HUES64 (cell line): ENCODE measurements around the gene BRPF1.

Experiments used
- H3K27ac ChIP-seq: 2 replicates; pipeline ENCODE4 v1.7.0; 2013; ENCODE audit warnings: low read depth, low read length, inconsistent platforms
- H3K27me3 ChIP-seq: 2 replicates; pipeline ENCODE4 v1.6.1; 2013; ENCODE audit warnings: mild to moderate bottlenecking, low read length; ENCODE audit not compliant: insufficient read depth
- H3K36me3 ChIP-seq: 2 replicates; pipeline ENCODE4 v1.6.1; 2013; ENCODE audit warnings: mild to moderate bottlenecking, low read length; ENCODE audit not compliant: insufficient read depth
- H3K4me1 ChIP-seq: 2 replicates; pipeline ENCODE4 v1.6.1; 2013; ENCODE audit warnings: mild to moderate bottlenecking, low read length, moderate library complexity; ENCODE audit not compliant: insufficient read depth
- H3K4me3 ChIP-seq: 2 replicates; pipeline ENCODE4 v1.5.1; 2013; ENCODE audit warnings: mild to moderate bottlenecking, low read length, moderate library complexity
- H3K9ac ChIP-seq: 2 replicates; pipeline ENCODE4 v1.6.1; 2013; ENCODE audit warnings: mild to moderate bottlenecking, low read depth, low read length
- H3K9me3 ChIP-seq: 2 replicates; pipeline ENCODE4 v1.6.1; 2013; ENCODE audit warnings: low read depth, low read length; ENCODE audit not compliant: insufficient read depth
- WGBS: fragments of 150-250, 120-280 bp; methylation state at CpG from one replicate; pipeline ENCODE4 v1.1.7; 2013; ENCODE audit warnings: missing lambda C conversion rate; 5-methylcytosine and 5-hydroxymethylcytosine counted together

Gene BRPF1

DNA sequence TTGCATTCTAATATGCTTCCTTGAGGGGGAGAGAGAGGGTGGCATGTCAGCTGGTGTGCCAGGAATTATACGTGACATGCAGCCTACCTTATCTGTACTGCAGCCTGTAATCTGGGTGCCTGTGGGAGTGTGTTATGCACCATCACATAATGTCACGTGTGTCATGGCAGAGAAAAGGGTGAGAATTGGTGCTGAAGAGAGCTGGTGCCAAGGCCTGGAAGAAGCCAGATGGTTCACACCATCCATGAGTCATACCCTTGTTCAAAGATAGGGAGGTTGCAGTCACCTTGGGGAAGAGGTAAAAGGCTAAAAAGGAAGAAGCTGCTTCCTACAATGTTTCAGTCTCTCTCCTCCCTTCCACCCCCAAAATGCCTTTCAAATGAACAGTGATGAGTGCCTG is 5.3 kb downstream of the BRPF1 start:
- Histone ChIP-seq H3K4me1 (peaks cover 5% of the 10 kb centered on the region; the same call in 1 of the 2 replicates), H3K36me3 (peaks cover 77% of the 10 kb centered on the region), H3K4me3 (no peak overlapping the region), H3K27ac (no peak overlapping the region), H3K27me3 (no peaks in the 10 kb centered on the region), H3K9ac (no peak overlapping the region), H3K9me3 (no peaks in the 10 kb centered on the region)
- 97% methylated on average over 2 of the region's 2 CpGs for WGBS

DNA sequence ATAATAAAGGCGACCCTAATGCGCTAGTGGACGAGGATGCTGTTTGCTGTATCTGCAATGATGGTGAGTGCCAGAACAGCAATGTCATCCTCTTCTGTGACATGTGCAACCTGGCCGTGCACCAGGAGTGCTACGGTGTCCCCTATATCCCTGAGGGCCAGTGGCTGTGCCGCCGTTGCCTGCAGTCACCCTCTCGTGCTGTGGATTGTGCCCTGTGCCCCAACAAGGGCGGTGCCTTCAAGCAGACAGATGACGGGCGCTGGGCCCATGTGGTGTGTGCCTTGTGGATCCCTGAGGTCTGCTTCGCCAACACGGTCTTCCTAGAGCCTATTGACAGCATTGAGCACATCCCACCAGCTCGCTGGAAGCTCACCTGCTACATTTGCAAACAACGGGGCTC is 7.6 kb downstream of the BRPF1 start:
- 95% methylated on average over 15 of the region's 15 CpGs for whole genome bisulfite sequencing
- Histone ChIP-seq H3K27ac (no peak overlapping the region), H3K4me3 (no peak overlapping the region), H3K36me3 (peaks cover 98% of the 10 kb centered on the region), H3K9me3 (no peaks in the 10 kb centered on the region), H3K27me3 (no peaks in the 10 kb centered on the region), H3K4me1 (no peaks in the 10 kb centered on the region), H3K9ac (no peak overlapping the region)

DNA sequence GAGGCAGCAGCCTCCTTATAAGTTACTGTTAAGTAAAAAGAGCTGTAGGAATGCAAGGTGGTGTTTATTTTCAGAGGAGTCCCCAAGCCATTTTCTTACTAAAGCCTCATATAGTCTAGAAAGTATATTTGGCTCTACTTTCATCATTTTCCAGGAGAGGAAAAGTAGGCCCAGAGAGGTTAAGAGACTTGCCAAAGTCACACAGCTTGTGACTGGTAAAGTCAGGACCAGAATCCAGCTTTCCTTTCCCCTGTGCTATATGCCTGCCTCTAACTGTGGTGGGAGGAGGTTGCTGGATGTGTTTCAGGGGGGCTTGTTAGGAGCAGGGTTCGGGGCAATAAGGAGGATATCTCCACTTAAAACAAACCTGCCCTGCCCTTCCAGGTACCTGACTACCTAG is 11.0 kb downstream of the BRPF1 start:
- Histone ChIP-seq H3K27me3 (no peaks in the 10 kb centered on the region), H3K27ac (no peak overlapping the region), H3K9me3 (no peaks in the 10 kb centered on the region), H3K4me1 (no peaks in the 10 kb centered on the region), H3K4me3 (no peak overlapping the region), H3K9ac (no peak overlapping the region), H3K36me3 (peaks cover 100% of the 10 kb centered on the region)
- WGBS, result no CpG with 5 or more reads among the region's 1 CpG

- H3K27ac ChIP-seq, result no peak overlapping the region
- no peak overlapping the region for H3K9ac ChIP-seq
- H3K4me1 ChIP-seq, result no peaks in the 10 kb centered on the region
- no peaks in the 10 kb centered on the region for H3K9me3 ChIP-seq
- peaks cover 100% of the 10 kb centered on the region for H3K36me3 ChIP-seq
- H3K27me3 ChIP-seq, result no peaks in the 10 kb centered on the region
- 97% methylated on average over 18 of the region's 18 CpGs for WGBS
- no peak overlapping the region for H3K4me3 ChIP-seq
Measured at GRCh38 chr3:9743548-9743947, 12.0 kb downstream of the BRPF1 start.

- no peak overlapping the region for H3K9ac ChIP-seq
- H3K9me3 ChIP-seq, result no peaks in the 10 kb centered on the region
- peaks cover 95% of the 10 kb centered on the region for H3K36me3 ChIP-seq
- H3K4me3 ChIP-seq, result no peak overlapping the region
- 96% methylated on average over 13 of the region's 13 CpGs for WGBS
- no peaks in the 10 kb centered on the region for H3K27me3 ChIP-seq
- no peaks in the 10 kb centered on the region for H3K4me1 ChIP-seq
- no peak overlapping the region for H3K27ac ChIP-seq
Measured at GRCh38 chr3:9744162-9744561, 12.6 kb downstream of the BRPF1 start.

GRCh38 chr3:9745521-9745920 is 14.0 kb downstream of the BRPF1 start:
- Histone ChIP-seq H3K36me3 (peaks cover 82% of the 10 kb centered on the region), H3K9ac (no peak overlapping the region), H3K27ac (no peak overlapping the region), H3K4me3 (no peak overlapping the region), H3K27me3 (no peaks in the 10 kb centered on the region), H3K9me3 (no peaks in the 10 kb centered on the region), H3K4me1 (no peaks in the 10 kb centered on the region)
- 95% methylated on average over 12 of the region's 12 CpGs for WGBS

DNA sequence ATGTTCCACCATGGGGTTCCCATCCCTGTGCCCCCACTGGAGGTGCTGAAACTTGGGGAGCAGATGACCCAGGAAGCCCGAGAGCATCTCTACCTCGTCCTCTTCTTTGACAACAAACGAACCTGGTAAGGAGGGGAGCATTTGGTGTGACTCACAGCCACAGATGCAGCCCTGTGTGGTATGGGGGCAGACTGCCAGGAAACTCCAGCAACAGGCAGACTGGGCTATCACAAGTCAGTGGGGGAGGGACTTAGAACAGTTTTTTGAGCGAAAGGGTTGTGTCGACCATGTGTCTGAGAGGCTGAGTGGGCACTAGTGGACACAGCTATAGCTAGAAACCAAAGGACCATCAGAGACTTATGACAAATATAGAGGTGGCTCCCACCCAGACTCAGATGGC is 14.8 kb downstream of the BRPF1 start:
- Histone ChIP-seq H3K4me1 (no peaks in the 10 kb centered on the region), H3K36me3 (peaks cover 79% of the 10 kb centered on the region), H3K4me3 (no peak overlapping the region), H3K9me3 (no peaks in the 10 kb centered on the region), H3K27ac (no peak overlapping the region), H3K9ac (no peak overlapping the region), H3K27me3 (no peaks in the 10 kb centered on the region)
- WGBS, result 94% methylated on average over 5 of the region's 5 CpGs

DNA sequence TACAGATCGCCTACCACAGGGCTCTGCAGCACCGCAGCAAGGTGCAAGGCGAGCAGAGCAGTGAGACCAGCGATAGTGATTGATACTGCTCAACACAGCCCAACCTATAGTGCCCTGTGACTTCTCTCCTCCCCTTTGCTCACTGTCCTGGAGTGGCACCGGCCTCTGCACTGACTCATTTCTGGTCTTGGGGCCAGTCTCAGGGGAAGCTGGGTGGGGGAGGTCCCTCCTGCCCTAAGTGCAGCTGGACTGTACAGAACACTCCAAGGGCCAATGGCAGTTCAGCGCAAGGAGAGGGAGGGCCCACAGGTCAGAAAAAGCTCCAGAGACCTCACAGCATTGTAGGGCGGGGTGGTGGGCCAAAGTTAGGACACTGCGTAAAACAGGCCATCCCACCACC is 15.7 kb downstream of the BRPF1 start:
- Histone ChIP-seq H3K36me3 (peaks cover 79% of the 10 kb centered on the region), H3K27ac (no peak overlapping the region), H3K4me1 (no peaks in the 10 kb centered on the region), H3K4me3 (no peak overlapping the region), H3K9ac (no peak overlapping the region), H3K27me3 (no peaks in the 10 kb centered on the region), H3K9me3 (no peaks in the 10 kb centered on the region)
- 95% methylated on average over 7 of the region's 8 CpGs for WGBS

GRCh38 chr3:9748031-9748430 is 16.5 kb downstream of the BRPF1 start:
- H3K27ac ChIP-seq, result no peak overlapping the region
- no peak overlapping the region for H3K4me3 ChIP-seq
- H3K36me3 ChIP-seq, result peaks cover 79% of the 10 kb centered on the region
- H3K9me3 ChIP-seq, result no peaks in the 10 kb centered on the region
- 96% methylated on average over 2 of the region's 2 CpGs for WGBS
- no peaks in the 10 kb centered on the region for H3K4me1 ChIP-seq
- H3K9ac ChIP-seq, result no peak overlapping the region
- H3K27me3 ChIP-seq, result no peaks in the 10 kb centered on the region

DNA sequence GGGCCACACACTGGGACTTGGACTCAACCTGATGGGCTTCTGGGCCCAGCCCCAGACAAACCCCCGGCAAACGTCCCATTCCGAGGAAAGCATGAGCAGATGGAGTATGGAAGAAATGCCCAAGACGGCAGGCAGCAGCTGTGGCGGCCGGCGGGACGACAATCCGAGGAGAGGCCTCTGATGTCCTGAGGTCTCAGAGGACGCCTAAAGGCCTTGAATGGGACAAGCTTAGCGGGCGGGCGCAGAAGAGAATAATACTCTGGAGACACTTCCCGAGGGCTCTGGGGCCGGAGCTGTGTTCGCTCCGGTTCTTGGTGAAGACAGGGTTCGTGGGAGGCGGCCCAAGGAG is 17.7 kb downstream of the BRPF1 start:
- Histone ChIP-seq H3K9ac (peak overlapping the region; percentile 82), H3K4me3 (peak overlapping the region; percentile 62), H3K27ac (peak overlapping the region; percentile 84), H3K36me3 (peaks cover 74% of the 10 kb centered on the region), H3K9me3 (no peaks in the 10 kb centered on the region), H3K27me3 (no peaks in the 10 kb centered on the region), H3K4me1 (no peaks in the 10 kb centered on the region)
- 9% methylated on average over 19 of the region's 19 CpGs for WGBS

- peaks cover 74% of the 10 kb centered on the region for H3K36me3 ChIP-seq
Measured at GRCh38 chr3:9749645-9750555, 18.4 kb downstream of the BRPF1 start, which contains the start of gene OGG1. Gene OGG1 (plus strand): TSS chr3:9749952. CDS start chr3:9750287, 335 bp downstream.

More at GRCh38 chr3:9749645-9750555, 18.4 kb downstream of the BRPF1 start, which contains the start of gene OGG1:
- Histone ChIP-seq H3K4me1 (no peaks in the 10 kb centered on the region), H3K4me3 (peak within 1 kb of the TSS; percentile 62), H3K27ac (peak within 1 kb of the TSS; percentile 84), H3K9ac (peak within 1 kb of the TSS; percentile 82), H3K27me3 (no peaks in the 10 kb centered on the region), H3K9me3 (no peaks in the 10 kb centered on the region)
- WGBS, result under 1% methylated on average over 60 of the region's 60 CpGs
